HepG2 (cell line): Measurements from ENCODE around the gene ANKRD39. TPM values are rescaled to one million over a fixed set of nuclear protein-coding genes. Genes with fewer than 3 reads are reported as not detected.

ENCODE experiments used
- CHCHD3 ChIP-seq: sonication (generic); formaldehyde crosslinking; IDR thresholded peaks from 2 replicates; pipeline ENCODE4 v1.8.0; 2022; ENCODE audit warnings: mild to moderate bottlenecking, missing genetic modification reagents, moderate library complexity
- FOXC1 ChIP-seq: sonication (generic); formaldehyde crosslinking; IDR thresholded peaks from 2 replicates; pipeline ENCODE4 v1.8.0; 2022; ENCODE audit warnings: mild to moderate bottlenecking, missing genetic modification reagents, borderline replicate concordance
- FOXO4 ChIP-seq: sonication (generic); formaldehyde crosslinking; conservative IDR thresholded peaks from 2 replicates; pipeline ENCODE4 v1.8.1; 2023; ENCODE audit warnings: missing genetic modification reagents
- GMEB2 ChIP-seq: IDR thresholded peaks from 2 replicates; pipeline ENCODE4 v1.6.1; 2016; ENCODE audit warnings: missing biosample characterization, missing genetic modification reagents, low read depth
- HNRNPL ChIP-seq: fragments of 200-400 bp; formaldehyde crosslinking; IDR thresholded peaks from 2 replicates; pipeline ENCODE4 v1.6.1; 2017; ENCODE audit warnings: mild to moderate bottlenecking, low read depth, low read length
- IRF2 ChIP-seq: IDR thresholded peaks from 2 replicates; pipeline ENCODE4 v1.6.1; 2018; ENCODE audit warnings: missing genetic modification reagents, missing compliant biosample characterization
- NCOA5 ChIP-seq: sonication (generic); formaldehyde crosslinking; IDR thresholded peaks from 2 replicates; pipeline ENCODE4 v1.4.0; 2020; ENCODE audit warnings: missing genetic modification reagents
- NFKB2 ChIP-seq: sonication (generic); formaldehyde crosslinking; IDR thresholded peaks from 2 replicates; pipeline ENCODE4 v1.4.0; 2020; ENCODE audit warnings: missing genetic modification reagents, borderline replicate concordance
- PCBP2 ChIP-seq: fragments of 200-400 bp; formaldehyde crosslinking; optimal IDR thresholded peaks from 2 replicates; pipeline ENCODE3; 2018; ENCODE audit warnings: low read length, low read depth; ENCODE audit not compliant: poor library complexity, severe bottlenecking
- RBFOX2 ChIP-seq: fragments of 200-400 bp; formaldehyde crosslinking; IDR thresholded peaks from 2 replicates; pipeline ENCODE4 v1.6.1; 2017; ENCODE audit warnings: low read depth, mild to moderate bottlenecking, low read length
- RNF2 ChIP-seq: fragments of 450-650 bp; conservative IDR thresholded peaks from 2 replicates; pipeline ENCODE4 v1.6.1; 2016; ENCODE audit warnings: low read depth
- SIN3A ChIP-seq: IDR thresholded peaks from 2 replicates; pipeline ENCODE4 v1.6.1; 2011; ENCODE audit warnings: low read depth, mild to moderate bottlenecking, control low read depth, low read length, borderline replicate concordance
- SRY ChIP-seq: sonication (generic); formaldehyde crosslinking; IDR thresholded peaks from 2 replicates; pipeline ENCODE4 v1.8.0; 2022; ENCODE audit warnings: mild to moderate bottlenecking, missing genetic modification reagents
- TMF1 ChIP-seq: sonication (generic); formaldehyde crosslinking; IDR thresholded peaks from 2 replicates; pipeline ENCODE4 v1.8.1; 2022; ENCODE audit warnings: low read depth, missing genetic modification reagents
- ZKSCAN8 ChIP-seq: IDR thresholded peaks from 2 replicates; pipeline ENCODE4 v1.6.1; 2016; ENCODE audit warnings: borderline replicate concordance, missing genetic modification reagents, missing compliant biosample characterization
- ZNF337 ChIP-seq: sonication (generic); formaldehyde crosslinking; IDR thresholded peaks from 2 replicates; pipeline ENCODE4 v1.5.1; 2020; ENCODE audit warnings: missing genetic modification reagents, low read depth, mild to moderate bottlenecking, borderline replicate concordance
- ZNF557 ChIP-seq: sonication (generic); formaldehyde crosslinking; IDR thresholded peaks from 2 replicates; pipeline ENCODE4 v1.4.0; 2020; ENCODE audit warnings: missing genetic modification reagents
- ZNF678 ChIP-seq: sonication (generic); formaldehyde crosslinking; IDR thresholded peaks from 2 replicates; pipeline ENCODE4 v1.4.0; 2020; ENCODE audit warnings: mild to moderate bottlenecking, missing genetic modification reagents
- polyA plus RNA-seq, 8 experiments: library from polyadenylated mRNA; depleted of rRNA in 3 of 8; stranded (reverse) in 7 of 8; unstranded in 1 of 8; fragments of >200 nt; fragmentation: Illumina TruSeq in 4 of 8; extraction: Trizol in 4 of 8; gene quantifications; 2 replicates each; pipeline versions ENCODE4 v1.2.1 to v1.2.3, GENCODE V29; 2011 to 2016; ENCODE audit warnings: low read depth in 4 of 8, missing spikeins in 1 of 8, mixed read lengths in 1 of 8; ENCODE audit not compliant: insufficient read depth in 1 of 8
- total RNA-seq, 5 experiments: library from RNA; depleted of rRNA; stranded (reverse); fragments of >200 nt; fragmentation: Illumina TruSeq; extraction: Trizol; gene quantifications; 2 replicates each; pipeline ENCODE4 v1.2.3, GENCODE V29; 2016; ENCODE audit warnings: low read depth in 1 of 5
- TF ChIP-seq, protein P1 (sequence below): sonication (generic); formaldehyde crosslinking; conservative IDR thresholded peaks from 2 replicates; pipeline ENCODE4 v1.4.0; 2020; ENCODE audit warnings: missing genetic modification reagents
- TF ChIP-seq, protein P2 (sequence below): sonication (generic); formaldehyde crosslinking; IDR thresholded peaks from 2 replicates; pipeline ENCODE4 v1.4.0; 2020; ENCODE audit warnings: missing genetic modification reagents, borderline replicate concordance
- TF ChIP-seq, protein P3 (sequence below): sonication (generic); formaldehyde crosslinking; IDR thresholded peaks from 2 replicates; pipeline ENCODE4 v1.8.1; 2023; ENCODE audit warnings: mild to moderate bottlenecking, moderate library complexity, missing genetic modification reagents

Gene ANKRD39
- total and polyA plus RNA-seq, 2 of the 13 experiments (the other 11 are each of a cell fraction or from before 2014, with no cell fraction given), result 23.2 to 24.8 TPM

DNA sequence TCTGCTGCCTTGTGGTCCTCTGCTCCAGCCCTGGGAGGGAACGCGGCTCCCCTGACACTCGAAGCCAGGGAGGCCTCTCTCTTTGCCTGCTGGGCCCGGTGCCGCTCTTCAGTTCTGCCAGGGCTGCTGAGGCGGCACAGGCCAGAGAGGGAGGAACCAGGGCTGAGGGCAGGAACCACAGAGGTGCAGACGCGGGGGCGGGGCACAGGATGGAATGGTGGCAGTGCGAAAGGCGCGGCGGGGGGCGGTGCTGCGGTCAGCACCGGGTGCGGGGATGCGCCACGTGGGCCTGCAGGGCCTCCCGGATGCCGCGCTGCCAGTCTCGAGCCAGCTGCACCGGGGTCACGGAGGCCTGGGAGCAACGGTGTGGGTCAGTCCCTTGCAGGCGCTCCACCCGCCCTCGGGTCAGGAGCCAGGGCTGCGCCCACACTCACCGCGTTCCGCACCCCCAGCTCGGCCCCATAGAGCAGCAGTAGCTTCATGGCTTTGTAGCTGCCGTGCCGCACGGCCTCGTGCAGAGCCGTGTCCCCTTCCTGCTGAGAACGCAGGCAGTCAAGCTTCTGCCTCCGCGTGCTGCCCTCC is 18.4 kb downstream of the ANKRD39 start (continued):
- TF ChIP-seq FOXC1 (CRISPR knock-in tag) (0 out of 2 replicates have a peak, but pooled peaks have one; percentile 22), GMEB2 (CRISPR knock-in tag) (no peak), ZNF337 (CRISPR knock-in tag) (no peak), ZNF678 (CRISPR knock-in tag) (no peak), ZNF557 (CRISPR knock-in tag) (no peak), TMF1 (CRISPR knock-in tag) (peak; percentile 62; the same call in 1 of the 2 replicates), CHCHD3 (CRISPR knock-in tag) (no peak), HNRNPL (0 out of 2 replicates have a peak, but pooled peaks have one; percentile 39), SRY (CRISPR knock-in tag) (no peak), ZKSCAN8 (CRISPR knock-in tag) (no peak), IRF2 (CRISPR knock-in tag) (no peak), PCBP2 (no peak), SIN3A (no peak), RNF2 (no peak), NCOA5 (CRISPR knock-in tag) (no peak), NFKB2 (no peak), RBFOX2 (peak; percentile 67), FOXO4 (CRISPR knock-in tag) (0 out of 2 replicates have a peak, but pooled peaks have one; percentile 38)
- TF ChIP-seq, protein P1, sequence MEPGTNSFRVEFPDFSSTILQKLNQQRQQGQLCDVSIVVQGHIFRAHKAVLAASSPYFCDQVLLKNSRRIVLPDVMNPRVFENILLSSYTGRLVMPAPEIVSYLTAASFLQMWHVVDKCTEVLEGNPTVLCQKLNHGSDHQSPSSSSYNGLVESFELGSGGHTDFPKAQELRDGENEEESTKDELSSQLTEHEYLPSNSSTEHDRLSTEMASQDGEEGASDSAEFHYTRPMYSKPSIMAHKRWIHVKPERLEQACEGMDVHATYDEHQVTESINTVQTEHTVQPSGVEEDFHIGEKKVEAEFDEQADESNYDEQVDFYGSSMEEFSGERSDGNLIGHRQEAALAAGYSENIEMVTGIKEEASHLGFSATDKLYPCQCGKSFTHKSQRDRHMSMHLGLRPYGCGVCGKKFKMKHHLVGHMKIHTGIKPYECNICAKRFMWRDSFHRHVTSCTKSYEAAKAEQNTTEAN (CRISPR knock-in tag), result no peak
- TF ChIP-seq, protein P2, sequence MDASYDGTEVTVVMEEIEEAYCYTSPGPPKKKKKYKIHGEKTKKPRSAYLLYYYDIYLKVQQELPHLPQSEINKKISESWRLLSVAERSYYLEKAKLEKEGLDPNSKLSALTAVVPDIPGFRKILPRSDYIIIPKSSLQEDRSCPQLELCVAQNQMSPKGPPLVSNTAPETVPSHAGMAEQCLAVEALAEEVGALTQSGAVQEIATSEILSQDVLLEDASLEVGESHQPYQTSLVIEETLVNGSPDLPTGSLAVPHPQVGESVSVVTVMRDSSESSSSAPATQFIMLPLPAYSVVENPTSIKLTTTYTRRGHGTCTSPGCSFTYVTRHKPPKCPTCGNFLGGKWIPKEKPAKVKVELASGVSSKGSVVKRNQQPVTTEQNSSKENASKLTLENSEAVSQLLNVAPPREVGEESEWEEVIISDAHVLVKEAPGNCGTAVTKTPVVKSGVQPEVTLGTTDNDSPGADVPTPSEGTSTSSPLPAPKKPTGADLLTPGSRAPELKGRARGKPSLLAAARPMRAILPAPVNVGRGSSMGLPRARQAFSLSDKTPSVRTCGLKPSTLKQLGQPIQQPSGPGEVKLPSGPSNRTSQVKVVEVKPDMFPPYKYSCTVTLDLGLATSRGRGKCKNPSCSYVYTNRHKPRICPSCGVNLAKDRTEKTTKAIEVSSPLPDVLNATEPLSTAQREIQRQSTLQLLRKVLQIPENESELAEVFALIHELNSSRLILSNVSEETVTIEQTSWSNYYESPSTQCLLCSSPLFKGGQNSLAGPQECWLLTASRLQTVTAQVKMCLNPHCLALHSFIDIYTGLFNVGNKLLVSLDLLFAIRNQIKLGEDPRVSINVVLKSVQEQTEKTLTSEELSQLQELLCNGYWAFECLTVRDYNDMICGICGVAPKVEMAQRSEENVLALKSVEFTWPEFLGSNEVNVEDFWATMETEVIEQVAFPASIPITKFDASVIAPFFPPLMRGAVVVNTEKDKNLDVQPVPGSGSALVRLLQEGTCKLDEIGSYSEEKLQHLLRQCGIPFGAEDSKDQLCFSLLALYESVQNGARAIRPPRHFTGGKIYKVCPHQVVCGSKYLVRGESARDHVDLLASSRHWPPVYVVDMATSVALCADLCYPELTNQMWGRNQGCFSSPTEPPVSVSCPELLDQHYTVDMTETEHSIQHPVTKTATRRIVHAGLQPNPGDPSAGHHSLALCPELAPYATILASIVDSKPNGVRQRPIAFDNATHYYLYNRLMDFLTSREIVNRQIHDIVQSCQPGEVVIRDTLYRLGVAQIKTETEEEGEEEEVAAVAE (CRISPR knock-in tag), result no peak
- TF ChIP-seq, protein P3, sequence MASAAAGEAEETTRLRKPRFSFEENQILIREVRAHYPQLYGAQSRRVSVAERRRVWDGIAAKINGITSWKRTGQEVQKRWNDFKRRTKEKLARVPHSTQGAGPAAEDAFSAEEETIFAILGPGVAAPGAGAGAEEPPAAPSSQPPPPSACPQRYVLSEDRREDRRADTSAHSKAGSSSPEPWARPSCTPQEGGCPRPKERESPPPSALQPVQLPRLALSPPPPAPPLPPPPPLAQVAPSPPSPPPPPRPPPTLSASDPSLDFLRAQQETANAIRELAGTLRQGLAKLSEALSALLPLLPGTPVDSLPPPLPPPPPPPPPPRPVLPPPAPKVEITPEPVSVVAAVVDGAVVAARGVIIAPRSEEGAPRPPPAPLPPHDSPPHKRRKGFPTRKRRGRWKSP (CRISPR knock-in tag), result no peak
